Measurements from ENCODE around the gene RTKN.

DNA sequence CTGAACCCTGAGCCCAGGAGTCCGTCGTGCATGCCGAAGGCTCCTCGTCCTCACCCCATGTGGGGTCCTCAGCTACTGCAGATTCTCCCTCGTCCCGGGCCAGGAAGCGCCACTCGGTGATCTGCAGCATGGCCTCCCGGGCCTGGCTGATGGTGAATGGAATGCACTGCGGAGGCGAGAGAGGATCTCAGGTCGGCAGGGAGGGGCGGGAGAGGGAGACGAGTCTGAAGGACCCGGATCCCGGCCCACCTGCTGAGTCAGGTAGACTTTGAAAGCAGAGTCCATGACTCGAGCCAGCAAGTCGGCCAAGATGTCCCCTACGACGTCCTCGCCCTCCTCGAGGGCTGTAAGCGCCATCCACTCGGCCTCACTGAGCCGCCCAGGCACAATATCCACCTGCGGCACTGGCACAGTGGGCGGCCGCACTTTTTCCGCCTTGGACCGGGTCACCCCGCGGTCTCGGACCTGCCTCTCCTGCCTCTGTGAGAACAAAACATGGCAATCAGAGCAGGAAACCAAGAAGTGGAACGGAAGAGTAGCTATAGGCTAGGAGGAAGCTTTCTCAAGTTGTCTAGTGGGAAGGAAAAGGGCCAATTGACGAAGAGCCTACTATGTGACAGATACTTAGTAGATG lies 25.9 kb downstream of the RTKN start:
- TF ChIP-seq, protein P1, sequence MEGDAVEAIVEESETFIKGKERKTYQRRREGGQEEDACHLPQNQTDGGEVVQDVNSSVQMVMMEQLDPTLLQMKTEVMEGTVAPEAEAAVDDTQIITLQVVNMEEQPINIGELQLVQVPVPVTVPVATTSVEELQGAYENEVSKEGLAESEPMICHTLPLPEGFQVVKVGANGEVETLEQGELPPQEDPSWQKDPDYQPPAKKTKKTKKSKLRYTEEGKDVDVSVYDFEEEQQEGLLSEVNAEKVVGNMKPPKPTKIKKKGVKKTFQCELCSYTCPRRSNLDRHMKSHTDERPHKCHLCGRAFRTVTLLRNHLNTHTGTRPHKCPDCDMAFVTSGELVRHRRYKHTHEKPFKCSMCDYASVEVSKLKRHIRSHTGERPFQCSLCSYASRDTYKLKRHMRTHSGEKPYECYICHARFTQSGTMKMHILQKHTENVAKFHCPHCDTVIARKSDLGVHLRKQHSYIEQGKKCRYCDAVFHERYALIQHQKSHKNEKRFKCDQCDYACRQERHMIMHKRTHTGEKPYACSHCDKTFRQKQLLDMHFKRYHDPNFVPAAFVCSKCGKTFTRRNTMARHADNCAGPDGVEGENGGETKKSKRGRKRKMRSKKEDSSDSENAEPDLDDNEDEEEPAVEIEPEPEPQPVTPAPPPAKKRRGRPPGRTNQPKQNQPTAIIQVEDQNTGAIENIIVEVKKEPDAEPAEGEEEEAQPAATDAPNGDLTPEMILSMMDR (IDR thresholded peaks at IDR 0.05; ENCODE audit: low read depth, low read length, missing input control), result no peak
- TF ChIP-seq, protein P2, sequence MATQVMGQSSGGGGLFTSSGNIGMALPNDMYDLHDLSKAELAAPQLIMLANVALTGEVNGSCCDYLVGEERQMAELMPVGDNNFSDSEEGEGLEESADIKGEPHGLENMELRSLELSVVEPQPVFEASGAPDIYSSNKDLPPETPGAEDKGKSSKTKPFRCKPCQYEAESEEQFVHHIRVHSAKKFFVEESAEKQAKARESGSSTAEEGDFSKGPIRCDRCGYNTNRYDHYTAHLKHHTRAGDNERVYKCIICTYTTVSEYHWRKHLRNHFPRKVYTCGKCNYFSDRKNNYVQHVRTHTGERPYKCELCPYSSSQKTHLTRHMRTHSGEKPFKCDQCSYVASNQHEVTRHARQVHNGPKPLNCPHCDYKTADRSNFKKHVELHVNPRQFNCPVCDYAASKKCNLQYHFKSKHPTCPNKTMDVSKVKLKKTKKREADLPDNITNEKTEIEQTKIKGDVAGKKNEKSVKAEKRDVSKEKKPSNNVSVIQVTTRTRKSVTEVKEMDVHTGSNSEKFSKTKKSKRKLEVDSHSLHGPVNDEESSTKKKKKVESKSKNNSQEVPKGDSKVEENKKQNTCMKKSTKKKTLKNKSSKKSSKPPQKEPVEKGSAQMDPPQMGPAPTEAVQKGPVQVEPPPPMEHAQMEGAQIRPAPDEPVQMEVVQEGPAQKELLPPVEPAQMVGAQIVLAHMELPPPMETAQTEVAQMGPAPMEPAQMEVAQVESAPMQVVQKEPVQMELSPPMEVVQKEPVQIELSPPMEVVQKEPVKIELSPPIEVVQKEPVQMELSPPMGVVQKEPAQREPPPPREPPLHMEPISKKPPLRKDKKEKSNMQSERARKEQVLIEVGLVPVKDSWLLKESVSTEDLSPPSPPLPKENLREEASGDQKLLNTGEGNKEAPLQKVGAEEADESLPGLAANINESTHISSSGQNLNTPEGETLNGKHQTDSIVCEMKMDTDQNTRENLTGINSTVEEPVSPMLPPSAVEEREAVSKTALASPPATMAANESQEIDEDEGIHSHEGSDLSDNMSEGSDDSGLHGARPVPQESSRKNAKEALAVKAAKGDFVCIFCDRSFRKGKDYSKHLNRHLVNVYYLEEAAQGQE (IDR thresholded peaks at IDR 0.05), result no peak
- TF ChIP-seq RAD21 (IDR thresholded peaks at IDR 0.05), result no peak
- no peak for TF ChIP-seq SP1 (IDR thresholded peaks at IDR 0.05)
- TF ChIP-seq, protein P3, sequence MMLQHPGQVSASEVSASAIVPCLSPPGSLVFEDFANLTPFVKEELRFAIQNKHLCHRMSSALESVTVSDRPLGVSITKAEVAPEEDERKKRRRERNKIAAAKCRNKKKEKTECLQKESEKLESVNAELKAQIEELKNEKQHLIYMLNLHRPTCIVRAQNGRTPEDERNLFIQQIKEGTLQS (IDR thresholded peaks at IDR 0.05), result no peak
- no peak for TF ChIP-seq YY1 (IDR thresholded peaks at IDR 0.05)
- TF ChIP-seq, protein P4, sequence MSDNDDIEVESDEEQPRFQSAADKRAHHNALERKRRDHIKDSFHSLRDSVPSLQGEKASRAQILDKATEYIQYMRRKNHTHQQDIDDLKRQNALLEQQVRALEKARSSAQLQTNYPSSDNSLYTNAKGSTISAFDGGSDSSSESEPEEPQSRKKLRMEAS (IDR thresholded peaks at IDR 0.05), result no peak
- no peak for TF ChIP-seq RXRA (IDR thresholded peaks at IDR 0.05)
- TF ChIP-seq TAF1 (conservative IDR thresholded peaks at IDR 0.05), result no peak
- TF ChIP-seq FOXA1 (IDR thresholded peaks at IDR 0.05), result no peak
- TF ChIP-seq GABPA (IDR thresholded peaks at IDR 0.05 in 1 of 2, conservative IDR thresholded peaks at IDR 0.05 in 1 of 2), result no peak
- no peak for TF ChIP-seq EGR1 (IDR thresholded peaks at IDR 0.05; ENCODE audit: low read depth in 2 of 2)

Data from liver (tissue), 3 donors.